ENCODE data around the gene TYK2.
"Not testable (repeated sequence)": the region's sequence is repeated elsewhere in the genome, so short reads cannot be mapped to it uniquely, and the experiment has no call there.

The TYK2 gene

DNA sequence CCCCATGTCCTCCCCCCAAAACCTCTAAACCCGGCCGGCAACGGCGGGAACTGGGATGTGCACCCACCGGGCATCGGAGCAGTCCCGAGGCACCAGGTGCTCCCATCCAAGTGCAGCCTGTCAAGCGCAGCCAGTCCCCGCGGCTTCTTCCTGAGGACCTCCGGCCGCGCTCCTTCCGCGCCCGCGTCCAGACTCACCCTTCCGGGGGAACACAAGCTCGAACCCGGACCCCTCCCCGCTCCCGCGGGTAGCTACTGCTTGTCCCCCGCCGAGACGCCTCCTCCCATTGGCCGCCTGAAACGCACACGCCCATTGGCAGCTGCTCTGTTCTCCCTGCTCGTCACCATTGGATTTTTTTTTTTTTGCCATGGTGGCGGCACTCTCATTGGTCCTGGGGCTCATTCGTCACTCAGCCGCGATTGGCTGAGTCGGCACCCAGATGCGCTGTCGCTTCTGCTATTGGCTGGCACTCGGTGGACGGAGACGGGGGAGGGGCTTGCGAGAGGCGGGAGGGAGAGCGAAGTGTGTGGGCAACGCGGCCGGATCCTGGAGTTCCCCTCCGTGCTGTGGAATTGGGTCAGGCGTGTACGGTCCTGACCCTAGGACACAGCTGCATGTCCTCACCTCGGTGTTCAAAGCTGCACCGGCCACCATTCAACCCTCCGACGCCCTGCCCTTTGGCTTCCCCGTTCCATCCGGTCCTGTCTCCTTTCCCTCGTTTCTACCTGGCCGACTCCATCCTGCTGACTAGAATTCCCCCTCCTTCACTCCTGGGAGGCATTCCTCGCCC, at the start of gene TYK2:
Gene TYK2 (minus strand): TSS at position 260 of the 790 bp plus-strand sequence. CDS start 2,166 bp downstream, outside the sequence.
- DNase-seq (ENCODE audit: low read depth, low spot score): peak; percentile 95

DNA sequence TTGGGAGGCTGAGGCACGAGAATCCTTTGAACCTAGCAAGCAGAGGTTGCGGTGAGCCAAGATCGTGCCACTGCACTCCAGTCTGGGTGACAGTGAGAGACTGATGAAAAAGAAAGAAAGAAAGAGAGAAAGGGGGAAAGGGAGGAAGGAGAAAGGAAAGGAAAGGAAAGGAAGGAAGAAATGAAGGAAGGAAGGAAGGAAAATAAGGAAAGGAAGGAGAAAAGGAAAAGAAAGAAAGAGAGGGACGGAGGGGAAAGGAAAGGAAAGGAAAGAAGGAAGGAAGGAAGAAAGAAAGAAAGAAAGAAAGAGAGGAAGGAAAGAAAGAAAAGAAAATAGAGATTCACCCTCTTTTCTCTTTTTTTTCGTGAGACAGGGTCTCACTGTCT, 48.6 kb upstream of the TYK2 start:
- DNase-seq (ENCODE audit: low read depth, low spot score): no peak

DNA sequence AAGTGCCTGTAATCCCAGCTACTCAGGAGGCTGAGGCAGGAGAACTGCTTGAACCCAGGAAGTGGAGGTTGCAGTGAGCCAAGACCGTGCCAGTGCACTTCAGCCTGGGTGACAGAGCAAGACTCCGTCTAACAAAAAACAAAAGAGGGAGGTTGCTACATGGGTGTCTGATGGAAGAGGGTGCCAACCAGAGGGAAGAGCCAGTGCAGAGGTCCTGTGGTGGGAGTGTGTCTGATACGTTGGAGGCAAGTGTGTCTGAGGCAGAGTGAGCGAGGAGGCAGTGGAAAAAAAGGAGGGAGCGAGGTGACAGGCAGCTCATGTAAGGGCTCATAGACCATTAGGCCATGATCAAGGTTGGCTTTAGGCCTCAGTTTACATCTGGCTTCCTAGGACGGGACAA, 46.8 kb upstream of the TYK2 start:
- no peak for DNase-seq (ENCODE audit: low read depth, low spot score)

DNA sequence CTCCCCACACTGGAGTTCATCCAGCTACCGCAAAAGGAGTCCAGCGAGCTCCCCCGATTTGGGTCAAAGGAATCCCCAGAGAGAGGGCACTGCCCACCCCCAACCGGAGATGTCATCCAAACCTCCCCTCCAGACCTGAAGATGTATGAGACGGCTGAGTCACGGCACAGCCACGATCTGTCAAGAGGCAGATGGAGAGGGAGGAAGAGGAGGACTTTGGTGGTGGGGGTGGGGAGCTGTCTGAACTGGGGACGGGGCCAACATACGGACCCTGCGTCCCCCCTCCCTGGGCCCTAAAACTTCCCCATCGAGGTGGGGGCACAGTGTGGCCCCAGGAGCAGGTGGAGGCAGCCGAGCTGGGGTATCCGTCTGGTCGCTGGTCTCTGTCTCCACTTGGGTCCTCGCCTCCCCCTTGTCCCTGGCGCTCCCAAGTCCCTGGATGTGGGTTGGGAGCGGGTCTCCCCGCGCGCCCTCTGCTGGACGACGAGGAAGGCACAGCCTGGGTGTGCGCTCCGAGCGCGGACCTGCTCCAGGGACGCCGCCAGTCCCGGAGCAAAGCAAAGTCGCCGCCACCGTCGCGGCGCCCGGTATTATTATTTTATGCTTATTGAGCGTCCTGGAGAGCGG, 43.8 kb upstream of the TYK2 start:
- no peak for DNase-seq (ENCODE audit: low read depth, low spot score)

DNA sequence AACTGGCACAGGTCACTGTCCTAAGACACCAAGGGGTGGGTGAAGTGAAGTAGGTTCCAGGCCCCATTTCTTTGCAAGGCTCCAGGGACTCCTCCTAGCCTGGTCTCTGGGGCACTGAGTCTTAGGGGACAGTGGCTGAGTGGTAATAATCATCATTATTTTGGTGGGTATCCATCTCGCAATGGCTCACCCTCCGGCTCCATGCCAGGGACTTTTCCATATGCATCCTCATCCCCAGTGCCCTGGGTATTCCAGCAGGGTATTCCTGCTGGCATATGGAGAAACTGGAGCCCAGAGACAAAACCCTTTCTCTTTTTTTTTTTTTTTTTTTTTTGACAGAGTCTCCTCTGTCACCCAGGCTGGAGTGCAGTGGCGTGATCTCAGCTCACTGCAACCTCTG, 42.5 kb upstream of the TYK2 start:
- no peak for DNase-seq (ENCODE audit: low read depth, low spot score)

DNA sequence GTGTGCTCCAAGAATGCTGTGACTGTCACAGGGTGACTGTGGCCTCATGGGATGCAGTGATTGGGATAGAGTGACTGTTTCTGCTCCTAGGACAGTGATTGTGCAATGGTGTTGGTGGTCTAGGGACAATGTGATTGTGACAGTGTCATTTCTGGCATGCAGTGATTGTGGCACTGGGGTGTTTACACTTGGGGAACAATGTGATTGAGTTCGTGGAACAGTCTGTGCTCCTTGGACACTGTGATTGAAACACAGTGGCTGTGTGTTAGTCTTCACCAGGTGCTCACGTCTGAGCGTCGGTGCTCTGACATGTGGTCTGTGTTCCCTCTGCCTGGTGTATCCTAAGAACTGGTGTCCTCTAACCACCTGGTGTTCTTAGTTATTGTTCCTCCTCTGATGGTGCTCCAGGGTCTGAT, 41.7 kb upstream of the TYK2 start:
- DNase-seq (ENCODE audit: low read depth, low spot score): no peak

DNA sequence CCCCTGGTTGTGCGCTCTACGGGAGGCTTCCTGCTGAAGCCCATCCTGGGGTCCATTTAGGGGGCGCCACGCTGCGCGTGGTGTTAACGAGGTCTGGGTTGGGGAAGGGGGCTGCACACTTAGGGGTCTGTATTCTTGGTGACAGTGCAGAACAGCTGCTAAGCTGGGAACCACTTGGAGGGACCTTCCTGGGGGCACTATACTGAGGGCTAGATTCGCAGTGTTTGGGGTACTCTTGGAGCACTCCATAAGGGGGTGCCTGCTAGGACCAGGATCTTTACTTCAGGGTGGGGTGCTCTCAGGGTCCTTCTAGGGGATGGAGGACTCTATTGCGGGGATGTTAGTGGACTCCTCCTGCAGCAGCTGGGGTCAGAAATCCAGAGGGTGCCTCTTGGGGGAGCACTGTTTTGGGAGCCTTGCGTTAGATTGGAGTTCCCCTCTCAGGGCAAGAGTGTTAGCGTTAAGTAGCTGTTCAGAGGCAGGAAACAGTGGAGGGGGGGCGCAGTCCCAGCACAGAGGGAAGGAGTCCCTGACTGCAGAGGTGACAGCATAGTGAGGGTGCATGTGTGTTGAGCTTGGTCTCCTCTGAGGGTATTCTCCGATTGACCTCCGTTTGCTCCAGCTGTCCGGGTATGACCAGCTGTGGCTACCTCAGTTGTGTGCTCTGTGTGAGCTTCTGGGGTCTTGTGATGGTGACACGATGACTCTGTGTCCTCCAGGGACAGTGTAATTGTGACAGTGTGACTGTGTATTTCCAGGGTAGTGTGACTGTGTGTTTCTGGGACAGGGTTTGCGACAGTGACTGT, 41.1 kb upstream of the TYK2 start:
- DNase-seq (ENCODE audit: low read depth, low spot score): no peak

DNA sequence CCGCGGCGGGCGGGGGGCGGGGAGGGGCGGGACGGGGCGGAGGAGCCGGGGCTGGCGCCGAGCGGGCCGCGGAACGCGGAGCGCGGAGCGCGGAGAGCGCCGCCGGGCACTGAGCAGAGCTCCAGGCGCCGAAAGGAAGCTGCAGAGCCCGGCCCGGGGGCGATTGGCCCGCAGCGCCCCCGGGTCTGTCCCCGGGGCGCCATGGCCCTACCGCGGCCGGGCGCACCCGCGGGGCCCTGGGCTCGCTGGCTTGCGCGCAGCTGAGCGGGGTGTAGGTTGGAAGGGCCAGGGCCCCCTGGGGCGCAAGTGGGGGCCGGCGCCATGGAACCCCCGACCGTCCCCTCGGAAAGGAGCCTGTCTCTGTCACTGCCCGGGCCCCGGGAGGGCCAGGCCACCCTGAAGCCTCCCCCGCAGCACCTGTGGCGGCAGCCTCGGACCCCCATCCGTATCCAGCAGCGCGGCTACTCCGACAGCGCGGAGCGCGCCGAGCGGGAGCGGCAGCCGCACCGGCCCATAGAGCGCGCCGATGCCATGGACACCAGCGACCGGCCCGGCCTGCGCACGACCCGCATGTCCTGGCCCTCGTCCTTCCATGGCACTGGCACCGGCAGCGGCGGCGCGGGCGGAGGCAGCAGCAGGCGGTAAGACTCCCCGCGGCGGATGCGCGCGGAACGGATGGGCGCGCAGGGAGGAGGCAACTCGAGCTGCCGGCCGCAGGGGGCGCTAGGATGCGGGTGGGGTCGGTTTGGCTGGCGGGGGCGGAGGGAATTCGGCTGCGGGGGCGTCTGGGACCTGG, 40.3 kb upstream of the TYK2 start, which contains the start of gene PDE4A:
Gene PDE4A (plus strand): TSS at position 95 of the 796 bp plus-strand sequence. CDS start 227 bp downstream, at position 322.
- DNase-seq (ENCODE audit: low read depth, low spot score): no peak

DNA sequence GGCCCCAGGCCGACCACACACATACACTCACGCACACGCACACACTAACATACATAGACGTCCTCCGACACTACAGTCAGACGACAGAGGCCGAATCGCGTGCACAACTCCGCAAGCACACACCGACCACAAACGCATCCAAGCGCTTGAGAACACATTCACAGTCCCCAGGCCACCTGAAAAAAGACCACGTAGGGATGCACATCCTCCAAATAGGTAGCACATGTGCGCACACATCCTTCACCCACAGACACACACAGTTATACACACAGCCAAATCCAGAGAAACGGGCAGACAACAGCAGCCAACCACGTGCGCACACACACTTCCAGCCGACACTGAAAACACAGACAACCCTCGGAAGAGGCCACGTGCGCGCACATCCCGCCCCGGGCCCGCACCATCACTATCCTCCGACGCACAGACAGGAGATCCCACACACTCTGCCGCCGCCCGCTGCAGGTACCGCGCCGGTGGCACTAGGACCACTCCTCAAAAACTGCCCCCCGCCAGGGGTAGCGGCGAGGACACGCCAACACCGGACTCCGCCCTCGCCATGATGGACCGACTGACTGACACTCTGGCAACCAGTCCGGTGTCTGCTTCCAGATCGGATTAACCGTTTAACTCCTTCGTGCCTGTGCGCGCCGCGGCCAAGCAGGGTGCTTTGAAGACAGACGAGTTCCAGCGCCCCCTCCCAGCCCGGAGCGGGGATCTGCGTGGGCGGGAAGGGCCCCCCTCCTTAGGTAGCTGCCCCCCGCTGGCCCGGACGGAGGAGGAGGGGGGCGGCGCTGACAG, 39.5 kb upstream of the TYK2 start:
- DNase-seq (ENCODE audit: low read depth, low spot score): no peak

DNA sequence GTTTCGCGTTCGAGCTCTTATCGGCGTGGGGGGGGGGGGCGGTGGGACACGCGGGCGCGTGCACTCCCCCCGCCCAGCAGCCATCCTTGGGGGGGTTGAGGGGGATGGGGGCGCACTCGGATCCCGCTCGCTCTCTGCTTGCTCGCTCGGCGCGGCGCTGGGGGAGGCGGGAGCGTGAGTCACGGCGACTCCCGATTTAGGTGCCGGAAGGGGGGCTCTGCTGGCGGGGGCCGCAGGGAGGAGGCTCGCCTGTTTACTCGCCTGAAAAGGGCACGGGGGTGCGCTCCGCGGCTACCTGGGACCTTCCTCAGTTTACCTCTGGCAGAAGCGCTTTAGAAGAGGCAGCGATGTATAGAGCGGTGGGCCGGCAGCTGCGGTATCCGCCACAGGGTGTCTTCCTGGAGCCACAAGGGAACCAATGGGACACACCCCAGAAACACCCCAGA, 38.9 kb upstream of the TYK2 start:
- DNase-seq (ENCODE audit: low read depth, low spot score): no peak

DNA sequence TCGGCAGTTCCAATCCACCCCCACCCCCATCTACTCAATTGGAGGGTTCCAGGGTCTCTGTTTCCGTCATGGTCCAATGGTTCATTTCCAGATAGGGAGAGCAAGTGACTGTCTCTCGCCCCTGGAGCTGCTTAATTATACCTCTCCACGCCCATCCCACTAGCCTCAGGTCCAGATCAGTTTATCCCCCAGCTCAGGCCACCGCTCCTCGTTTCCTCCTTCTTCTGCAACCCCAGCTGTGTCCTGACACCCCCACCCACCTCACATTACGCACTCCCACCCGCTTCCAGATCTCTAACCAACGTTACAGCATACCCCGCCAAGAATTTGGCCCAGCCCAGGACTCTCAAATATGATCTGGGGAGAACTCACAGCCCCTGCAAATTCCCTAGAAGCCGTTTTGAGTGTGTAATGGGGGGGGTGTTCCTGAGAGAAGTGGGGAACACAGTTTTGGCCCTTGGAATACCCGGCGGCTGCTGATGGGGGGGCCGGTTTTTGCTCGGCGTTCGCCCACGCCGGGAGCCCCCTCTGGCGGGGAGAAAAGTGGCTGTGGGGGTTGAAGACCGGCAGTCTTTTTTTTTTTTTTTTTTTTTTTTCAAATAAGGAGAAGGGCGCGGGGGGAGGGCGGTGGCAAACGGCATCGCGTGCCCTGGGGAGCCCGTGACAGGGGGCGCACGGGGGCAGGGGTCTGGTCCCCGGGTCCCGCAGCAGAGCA, 38.3 kb upstream of the TYK2 start:
- DNase-seq (ENCODE audit: low read depth, low spot score): no peak

DNA sequence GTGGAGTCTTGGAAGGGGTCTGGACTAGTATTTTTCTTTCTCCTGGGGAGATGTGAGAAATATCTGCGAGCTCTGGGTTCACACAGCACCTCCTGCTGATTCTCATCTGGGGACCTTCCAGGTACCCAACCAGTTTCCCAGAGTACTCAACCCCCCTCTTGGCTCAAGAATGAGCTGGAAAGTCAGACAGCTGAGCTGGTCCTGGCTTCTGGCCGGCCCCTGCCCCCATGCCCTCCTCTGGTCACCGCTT, 37.8 kb upstream of the TYK2 start:
- no peak for DNase-seq (ENCODE audit: low read depth, low spot score)

DNA sequence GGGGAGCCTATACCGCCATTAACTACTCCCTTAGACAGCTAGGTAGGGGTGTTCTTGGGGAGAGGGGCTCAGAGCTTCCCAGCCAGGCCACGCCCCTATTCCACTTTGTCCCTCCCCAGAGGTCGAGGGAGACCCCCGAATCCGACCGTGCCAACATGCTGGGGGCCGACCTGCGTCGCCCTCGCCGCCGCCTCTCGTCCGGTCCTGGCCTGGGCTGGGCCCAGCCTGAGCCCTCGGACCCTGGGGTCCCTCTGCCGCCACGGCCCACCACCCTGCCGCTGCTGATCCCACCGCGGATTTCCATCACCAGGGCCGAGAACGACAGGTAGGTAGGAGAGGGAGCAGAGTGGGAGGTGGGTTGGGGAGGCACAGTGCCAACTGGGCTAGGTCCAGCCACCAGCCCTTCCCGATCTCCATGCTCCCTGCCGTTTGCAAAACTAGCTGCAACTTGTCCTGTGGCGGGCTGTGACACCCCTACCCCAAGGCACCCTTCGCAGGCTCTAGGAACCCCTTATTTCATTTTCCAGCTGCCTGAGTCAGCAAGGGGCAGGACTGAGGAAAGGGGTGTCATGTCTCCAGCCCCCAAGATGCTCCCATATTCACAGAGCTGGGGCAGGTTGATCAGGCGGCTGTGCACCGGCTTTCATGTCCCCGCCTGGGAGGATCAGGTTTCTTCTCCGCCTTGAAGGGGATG, 37.3 kb upstream of the TYK2 start:
- no peak for DNase-seq (ENCODE audit: low read depth, low spot score)

DNA sequence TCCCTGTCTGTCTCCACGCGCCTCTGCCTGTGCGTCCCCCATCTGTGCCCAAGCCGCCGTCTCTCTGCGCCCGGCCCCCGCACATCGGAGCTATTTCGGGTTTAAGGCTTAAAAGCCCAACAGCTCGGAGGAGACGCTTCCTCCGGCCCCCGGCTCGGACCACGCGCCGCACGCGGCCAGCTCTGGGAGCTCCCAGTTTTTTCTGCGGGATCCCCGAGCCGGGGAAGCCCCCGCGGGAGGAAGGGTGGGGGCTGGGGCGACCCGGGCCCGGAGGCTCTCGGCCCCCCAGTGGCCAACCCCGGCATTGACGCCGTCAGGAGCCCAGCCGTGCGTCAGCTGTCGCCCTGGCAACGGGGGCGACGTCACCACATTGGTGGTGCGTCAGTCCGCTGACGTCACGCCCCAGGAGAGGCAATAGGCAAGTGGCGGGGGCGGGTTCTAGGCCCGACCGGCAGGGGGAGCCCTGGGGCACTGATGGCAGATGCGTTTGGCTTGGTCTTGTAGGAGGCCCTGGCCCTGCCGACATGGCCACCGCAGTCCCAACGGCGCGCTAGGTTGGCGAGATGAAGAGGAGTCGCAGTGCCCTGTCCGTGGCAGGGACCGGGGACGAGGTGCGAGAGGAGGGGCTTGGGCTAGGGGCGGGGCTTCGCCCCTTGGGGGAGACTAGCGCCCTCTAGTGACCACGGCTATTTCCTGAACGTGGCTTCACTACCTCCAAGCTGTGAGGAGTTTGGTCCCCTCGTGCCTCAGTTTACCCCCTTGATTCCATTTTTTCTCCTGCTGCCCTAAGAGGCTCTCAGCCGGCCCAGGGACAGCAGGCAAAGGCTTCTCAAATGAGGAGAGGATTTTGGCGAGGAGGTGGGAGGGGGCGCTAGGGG, 36.2 kb upstream of the TYK2 start:
- no peak for DNase-seq (ENCODE audit: low read depth, low spot score)

DNA sequence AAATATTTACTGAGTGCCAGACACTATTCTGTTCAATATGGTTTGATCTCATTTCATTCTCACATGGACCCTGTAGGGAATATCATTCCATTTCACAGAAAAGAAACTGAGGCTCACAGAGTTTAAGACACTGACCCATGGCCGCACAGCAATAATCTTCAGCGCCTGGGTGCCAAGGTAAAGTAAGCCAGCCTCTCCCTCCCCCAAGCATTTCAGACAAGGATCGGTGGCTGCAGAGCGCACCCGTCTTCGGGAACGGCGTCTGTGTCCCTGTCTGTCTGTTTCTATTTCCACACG, 35.7 kb upstream of the TYK2 start:
- DNase-seq (ENCODE audit: low read depth, low spot score): no peak

DNA sequence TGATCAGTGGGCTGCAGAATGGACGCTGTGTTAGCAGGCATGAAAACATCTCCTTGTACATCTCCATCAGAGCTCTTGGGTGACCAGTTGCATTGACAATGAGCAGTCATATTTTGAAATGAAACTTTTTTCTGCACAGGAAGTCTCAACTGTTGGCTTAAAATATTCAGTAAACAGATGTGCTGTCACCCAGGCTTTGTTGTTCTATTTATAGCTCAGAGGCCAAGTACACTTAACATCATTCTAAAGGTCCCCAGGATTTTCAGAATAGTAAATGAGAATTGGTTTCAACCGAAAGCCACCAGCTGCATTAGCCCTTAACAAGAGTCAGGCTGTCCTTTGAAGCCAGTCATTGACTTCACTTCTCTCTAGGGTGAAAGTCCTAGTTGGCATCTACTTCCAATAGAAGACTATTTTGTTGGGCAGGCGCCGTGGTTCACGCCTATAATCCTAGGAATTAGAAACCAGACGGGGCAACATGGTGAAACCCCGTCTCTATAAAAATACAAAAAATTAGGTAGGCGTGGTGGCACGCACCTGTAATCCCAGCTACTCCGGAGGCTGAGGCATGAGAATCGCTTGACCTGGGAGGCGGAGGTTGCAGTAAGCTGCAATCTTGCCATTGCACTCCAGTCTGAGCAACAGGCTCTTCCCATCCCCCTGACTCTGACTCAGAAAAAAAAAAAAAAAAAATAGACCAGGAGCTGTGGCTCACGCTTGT, 32.0 kb upstream of the TYK2 start:
- no peak for DNase-seq (ENCODE audit: low read depth, low spot score)

DNA sequence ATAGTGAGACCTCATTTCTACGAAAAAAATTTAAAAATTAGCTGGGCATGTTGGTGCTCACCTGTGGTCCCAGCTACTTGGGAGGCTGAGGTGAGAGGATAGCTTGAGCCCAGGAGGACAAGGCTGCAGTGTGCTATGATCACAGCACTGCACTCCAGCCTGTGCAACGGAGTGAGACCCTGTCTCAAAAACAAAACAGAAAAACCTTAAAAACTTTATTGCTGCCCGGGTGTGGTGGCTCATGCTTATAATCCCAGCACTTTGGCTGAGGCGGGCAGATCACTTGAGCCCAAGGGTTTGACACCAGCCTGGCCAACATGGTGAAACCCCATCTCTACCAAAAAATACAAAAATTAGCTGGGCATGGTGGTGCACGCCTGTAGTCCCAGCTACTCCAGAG, 30.9 kb upstream of the TYK2 start:
- DNase-seq (ENCODE audit: low read depth, low spot score): not testable (repeated sequence)

All from smooth muscle cell of the brain vasculature (primary cell).